Fibroblast of mammary gland (primary cell): ENCODE measurements around the gene MAP1LC3B.

Experiments
- DNase-seq: peaks from one replicate; pipeline ENCODE4 v3.0.0-alpha.2; 2010; ENCODE audit warnings: low read depth
- H3K4me3 ChIP-seq: 2 replicates; pipeline ENCODE4 v1.5.1; 2011; ENCODE audit warnings: low read depth, mild to moderate bottlenecking, low read length, moderate library complexity; ENCODE audit not compliant: control insufficient read depth
- TF ChIP-seq, protein P1 (sequence below): conservative IDR thresholded peaks from 2 replicates; pipeline ENCODE4 v1.5.1; 2011; ENCODE audit warnings: low read depth, low read length, inconsistent platforms; ENCODE audit not compliant: control insufficient read depth, insufficient read depth

The MAP1LC3B gene

DNA sequence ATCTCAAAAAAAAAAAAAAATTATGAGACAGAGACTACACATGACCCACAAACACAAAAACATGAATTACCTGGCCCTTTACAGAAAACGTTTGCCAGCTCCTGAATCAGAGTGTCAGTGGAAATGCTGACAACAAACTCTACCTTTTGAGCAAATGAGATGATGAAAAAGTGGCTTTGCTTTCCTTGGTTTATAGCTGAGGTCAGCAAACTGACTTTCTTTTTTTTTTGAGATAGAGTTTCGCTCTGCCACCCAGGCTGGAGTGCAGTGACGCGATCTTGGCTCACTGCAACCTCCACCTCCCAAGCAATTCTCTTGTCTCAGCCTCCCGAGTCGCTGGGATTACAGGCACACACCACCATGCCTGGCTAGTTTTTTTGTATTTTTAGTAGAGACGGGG is 54.3 kb downstream of the MAP1LC3B start:
- TF ChIP-seq, protein P1, sequence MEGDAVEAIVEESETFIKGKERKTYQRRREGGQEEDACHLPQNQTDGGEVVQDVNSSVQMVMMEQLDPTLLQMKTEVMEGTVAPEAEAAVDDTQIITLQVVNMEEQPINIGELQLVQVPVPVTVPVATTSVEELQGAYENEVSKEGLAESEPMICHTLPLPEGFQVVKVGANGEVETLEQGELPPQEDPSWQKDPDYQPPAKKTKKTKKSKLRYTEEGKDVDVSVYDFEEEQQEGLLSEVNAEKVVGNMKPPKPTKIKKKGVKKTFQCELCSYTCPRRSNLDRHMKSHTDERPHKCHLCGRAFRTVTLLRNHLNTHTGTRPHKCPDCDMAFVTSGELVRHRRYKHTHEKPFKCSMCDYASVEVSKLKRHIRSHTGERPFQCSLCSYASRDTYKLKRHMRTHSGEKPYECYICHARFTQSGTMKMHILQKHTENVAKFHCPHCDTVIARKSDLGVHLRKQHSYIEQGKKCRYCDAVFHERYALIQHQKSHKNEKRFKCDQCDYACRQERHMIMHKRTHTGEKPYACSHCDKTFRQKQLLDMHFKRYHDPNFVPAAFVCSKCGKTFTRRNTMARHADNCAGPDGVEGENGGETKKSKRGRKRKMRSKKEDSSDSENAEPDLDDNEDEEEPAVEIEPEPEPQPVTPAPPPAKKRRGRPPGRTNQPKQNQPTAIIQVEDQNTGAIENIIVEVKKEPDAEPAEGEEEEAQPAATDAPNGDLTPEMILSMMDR: no peak
- no peak overlapping the region for H3K4me3 ChIP-seq
- no peak for DNase-seq

DNA sequence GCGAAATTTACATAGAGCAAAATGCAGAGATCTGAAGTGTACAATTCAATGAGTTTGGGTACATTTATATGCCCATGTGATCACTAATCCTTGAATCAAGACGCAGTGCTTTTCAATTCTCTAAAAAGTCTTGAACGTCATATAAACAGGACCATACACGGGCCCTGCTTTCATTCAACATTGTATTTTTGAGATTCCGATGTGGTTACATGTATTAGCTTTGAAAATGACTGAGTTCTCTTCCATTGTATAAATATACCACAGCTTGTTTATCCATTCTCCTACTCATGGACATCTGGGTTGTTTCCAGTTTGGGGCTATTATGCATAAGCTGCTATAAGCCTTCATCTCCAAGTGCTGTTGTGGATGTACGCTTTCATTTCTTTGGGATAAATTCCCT is 55.2 kb downstream of the MAP1LC3B start:
- TF ChIP-seq, protein P1: no peak
- peak; percentile 39 for DNase-seq
- H3K4me3 ChIP-seq: no peak overlapping the region

DNA sequence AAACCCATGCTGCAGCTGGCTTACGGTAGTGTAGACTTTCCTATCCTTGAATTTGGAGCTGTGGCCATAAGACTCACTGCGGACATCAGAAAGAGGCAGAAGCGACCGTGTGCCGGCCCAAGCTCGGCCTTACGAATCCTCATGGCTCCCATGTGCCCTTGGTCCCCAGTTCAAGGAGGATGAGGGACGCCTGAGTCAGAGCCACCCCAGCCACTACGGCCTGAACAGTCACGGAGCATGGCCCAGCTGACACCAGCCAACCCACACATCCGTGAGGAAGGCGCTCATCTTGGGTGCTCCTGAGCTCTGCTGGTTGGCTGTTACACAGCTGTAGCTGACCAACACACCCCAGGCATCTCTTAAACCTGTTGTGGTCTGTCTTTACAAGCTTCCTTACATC is 56.7 kb downstream of the MAP1LC3B start:
- TF ChIP-seq, protein P1: no peak
- H3K4me3 ChIP-seq: no peak overlapping the region
- no peak for DNase-seq

DNA sequence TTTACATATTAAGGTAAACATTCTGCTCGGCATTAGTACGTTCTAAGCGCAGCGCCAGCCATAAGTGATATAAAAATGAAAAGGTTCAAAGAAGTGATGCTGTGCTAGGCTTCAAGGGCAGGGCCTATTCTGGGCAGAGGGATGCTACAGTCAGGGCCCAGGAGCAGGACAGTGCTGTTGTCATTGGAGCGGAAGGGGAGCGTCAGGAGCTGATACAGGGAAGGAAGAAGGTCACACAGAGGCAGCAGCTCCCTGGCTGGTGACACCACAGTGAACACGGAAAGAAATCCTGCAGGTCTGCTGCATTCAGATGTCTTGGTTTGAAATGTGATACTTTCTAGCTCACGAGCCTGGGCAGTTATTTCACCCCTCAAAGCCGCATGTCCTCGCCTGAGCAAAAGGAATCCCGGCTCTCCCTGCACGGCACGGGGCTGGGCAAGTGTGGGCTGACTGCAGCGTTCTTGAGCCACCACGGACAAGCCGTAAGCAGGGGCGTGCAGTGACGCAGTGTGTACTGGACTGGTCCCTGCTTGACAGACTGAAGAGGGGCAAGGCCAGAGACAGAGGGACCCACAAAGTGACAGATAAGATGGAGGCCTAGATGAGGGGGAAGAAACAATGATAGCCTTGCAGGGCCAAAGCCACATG is 59.6 kb downstream of the MAP1LC3B start:
- TF ChIP-seq, protein P1: no peak
- no peak overlapping the region for H3K4me3 ChIP-seq
- no peak for DNase-seq

DNA sequence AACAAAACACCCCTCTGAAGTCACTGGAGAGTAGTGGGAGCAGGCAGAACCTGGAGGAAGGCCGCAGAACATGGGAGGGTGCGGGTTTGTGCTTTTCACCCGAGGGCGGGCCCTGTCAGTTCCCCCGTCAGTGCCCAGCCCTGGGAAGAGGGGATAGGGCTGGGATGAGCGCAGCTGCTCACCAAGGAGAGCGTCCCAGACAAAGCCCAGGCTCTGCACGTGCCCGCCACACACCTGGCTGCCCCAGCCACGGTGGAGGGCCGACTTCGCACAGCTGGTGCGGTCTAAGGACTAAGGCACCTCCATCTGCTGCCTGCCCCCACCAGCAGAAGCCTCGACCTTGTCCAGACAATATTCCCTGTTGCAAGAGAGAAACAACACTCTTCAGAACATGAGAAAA is 61.2 kb downstream of the MAP1LC3B start:
- TF ChIP-seq, protein P1: no peak
- DNase-seq: no peak
- H3K4me3 ChIP-seq: no peak overlapping the region
